Fibroblast of lung (primary cell): Measurements from ENCODE around the gene CSK. TPM values are rescaled to one million over a fixed set of nuclear protein-coding genes. Genes with fewer than 3 reads are reported as not detected.

ENCODE experiments used
- DNase-seq, 2 donors: peaks; one replicate each; pipeline versions ENCODE4 v3.0.0 to v3.0.0-alpha.2; 2010; ENCODE audit warnings: low read depth in 2 of 2
- H2AFZ ChIP-seq: 2 replicates; pipeline ENCODE4 v1.5.1; 2012; ENCODE audit warnings: low read length, control low read depth, inconsistent platforms
- H3K27ac ChIP-seq: 2 replicates; pipeline ENCODE4 v1.5.1; 2011; ENCODE audit warnings: low read length, control low read depth; ENCODE audit not compliant: insufficient read depth
- H3K27me3 ChIP-seq: 2 replicates; pipeline ENCODE4 v1.5.1; 2011; ENCODE audit warnings: mild to moderate bottlenecking, low read length; ENCODE audit not compliant: control insufficient read depth, insufficient read depth
- H3K36me3 ChIP-seq: 2 replicates; pipeline ENCODE4 v1.5.1; 2011; ENCODE audit warnings: low read length; ENCODE audit not compliant: control insufficient read depth, insufficient read depth
- H3K4me1 ChIP-seq: 2 replicates; pipeline ENCODE4 v1.5.1; 2011; ENCODE audit warnings: low read length; ENCODE audit not compliant: control insufficient read depth, insufficient read depth; ENCODE audit errors: extremely low read depth
- H3K4me2 ChIP-seq: 2 replicates; pipeline ENCODE4 v1.5.1; 2011; ENCODE audit warnings: low read length, control low read depth; ENCODE audit not compliant: insufficient read depth; ENCODE audit errors: extremely low read depth
- H3K4me3 ChIP-seq, 4 experiments: fragments of 200-600 bp in 1 of 4; sonication (generic) in 1 of 4; replicated peaks in 1 of 4; 2 replicates each; pipeline ENCODE4 v1.5.1; 2011 to 2016; ENCODE audit warnings: low read length in 4 of 4, low read depth in 3 of 4, mild to moderate bottlenecking in 3 of 4, control low read depth in 2 of 4, inconsistent platforms in 1 of 4, mixed read lengths in 1 of 4; ENCODE audit not compliant: insufficient read depth in 1 of 4; ENCODE audit errors: control extremely low read depth in 1 of 4
- H3K79me2 ChIP-seq: 2 replicates; pipeline ENCODE4 v1.5.1; 2012; ENCODE audit warnings: mild to moderate bottlenecking, low read length, inconsistent platforms; ENCODE audit not compliant: control insufficient read depth, insufficient read depth
- H3K9ac ChIP-seq: 2 replicates; pipeline ENCODE4 v1.5.1; 2011; ENCODE audit warnings: mild to moderate bottlenecking, low read length, control low read depth; ENCODE audit not compliant: insufficient read depth
- H3K9me3 ChIP-seq: 2 replicates; pipeline ENCODE4 v1.5.1; 2012; ENCODE audit warnings: low read depth, low read length; ENCODE audit not compliant: control insufficient read depth, insufficient read depth
- H4K20me1 ChIP-seq: 2 replicates; pipeline ENCODE4 v1.5.1; 2011; ENCODE audit warnings: low read length; ENCODE audit not compliant: control insufficient read depth, insufficient read depth; ENCODE audit errors: extremely low read depth
- CTCF ChIP-seq, 2 donors: IDR thresholded peaks in 1 of 2; conservative IDR thresholded peaks in 1 of 2; 1 replicate in 1 of 2; 2 replicates in 1 of 2; pipeline ENCODE4 v1.5.1; 2011 to 2012; ENCODE audit warnings: low read length in 2 of 2, control low read depth in 1 of 2, inconsistent platforms in 1 of 2, low read depth in 1 of 2, mild to moderate bottlenecking in 1 of 2
- EZH2 ChIP-seq: IDR thresholded peaks from 2 replicates; pipeline ENCODE4 v1.5.1; 2012; ENCODE audit warnings: low read length, control low read depth, mild to moderate bottlenecking; ENCODE audit errors: missing control alignments
- polyA plus RNA-seq, 2 donors: library from polyadenylated mRNA; depleted of rRNA in 1 of 2; stranded (reverse) in 1 of 2; unstranded in 1 of 2; fragments of >200 nt; gene quantifications; 2 replicates each; pipeline ENCODE4 v1.2.1, GENCODE V29; 2011 to 2012; ENCODE audit warnings: missing spikeins in 1 of 2
- total RNA-seq: library from RNA; depleted of rRNA; stranded (reverse); fragments of >200 nt; gene quantifications from 2 replicates; pipeline ENCODE4 v1.2.1, GENCODE V29; 2014

Gene CSK
- total and polyA plus RNA-seq, 2 donors (not counting 1 experiment from before 2014, with no cell fraction given): 21.5 to 22.0 TPM

DNA sequence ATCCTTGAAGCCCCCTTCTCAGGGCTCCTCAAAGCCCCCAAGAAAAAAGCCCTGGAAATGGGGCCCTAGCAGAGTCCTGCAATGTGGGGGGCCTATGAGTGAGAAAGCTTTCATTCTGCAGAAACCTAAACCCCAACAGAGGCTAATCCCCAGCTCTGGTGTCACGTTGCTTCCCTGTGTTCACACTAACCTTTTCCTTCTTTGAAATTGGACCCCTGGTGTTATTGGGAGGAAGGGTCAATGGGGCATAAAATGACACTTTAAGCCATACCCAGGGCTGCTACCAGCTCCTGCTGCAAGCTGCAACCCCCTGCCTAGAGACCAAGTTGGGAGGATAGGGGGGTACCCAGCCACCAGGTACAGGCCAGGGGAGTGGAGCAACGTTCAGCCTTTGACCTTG is 31.1 kb upstream of the CSK start:
- Histone ChIP-seq H3K9ac (no peak overlapping the region), H3K9me3 (no peaks in the 10 kb centered on the region), H3K4me1 (no peaks in the 10 kb centered on the region), H3K4me2 (no peak overlapping the region), H2AFZ (no peak overlapping the region), H3K27ac (no peak overlapping the region), H4K20me1 (no peaks in the 10 kb centered on the region), H3K27me3 (peaks cover 8% of the 10 kb centered on the region), H3K4me3 (no peak overlapping the region), H3K79me2 (no peaks in the 10 kb centered on the region), H3K36me3 (no peaks in the 10 kb centered on the region)
- TF ChIP-seq CTCF (conservative IDR thresholded peaks at IDR 0.05 in 1 of 2, IDR thresholded peaks at IDR 0.05 in 1 of 2; ENCODE audit: low read depth in 1 of 2, low read length in 2 of 2): no peak
- TF ChIP-seq EZH2: no peak
- DNase-seq: no peak

DNA sequence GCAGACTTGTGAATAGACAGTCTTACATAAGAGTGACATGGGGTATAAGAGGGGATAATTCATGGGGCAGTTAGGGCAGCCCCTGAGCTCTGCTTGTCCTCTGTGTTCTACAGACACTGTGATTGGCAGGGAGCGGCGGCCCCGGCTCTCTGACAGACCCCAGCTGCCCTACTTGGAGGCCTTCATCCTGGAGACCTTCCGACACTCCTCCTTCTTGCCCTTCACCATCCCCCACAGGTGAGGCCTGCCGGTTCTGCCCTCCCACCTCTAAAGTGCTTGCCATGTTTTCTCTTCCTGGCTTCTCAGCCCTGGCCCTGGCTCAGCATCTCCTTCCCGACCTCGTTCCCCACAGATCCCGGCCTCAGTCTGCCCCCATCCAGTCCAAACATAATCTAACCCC is 29.9 kb upstream of the CSK start:
- Histone ChIP-seq H3K4me1 (no peaks in the 10 kb centered on the region), H3K4me2 (no peak overlapping the region), H3K36me3 (no peaks in the 10 kb centered on the region), H3K79me2 (no peaks in the 10 kb centered on the region), H3K9ac (no peak overlapping the region), H3K9me3 (no peaks in the 10 kb centered on the region), H3K27ac (no peak overlapping the region), H3K4me3 (no peak overlapping the region), H2AFZ (no peak overlapping the region), H4K20me1 (no peaks in the 10 kb centered on the region), H3K27me3 (peaks cover 8% of the 10 kb centered on the region)
- TF ChIP-seq CTCF (conservative IDR thresholded peaks at IDR 0.05 in 1 of 2, IDR thresholded peaks at IDR 0.05 in 1 of 2; ENCODE audit: low read depth in 1 of 2, low read length in 2 of 2): no peak
- DNase-seq: no peak

DNA sequence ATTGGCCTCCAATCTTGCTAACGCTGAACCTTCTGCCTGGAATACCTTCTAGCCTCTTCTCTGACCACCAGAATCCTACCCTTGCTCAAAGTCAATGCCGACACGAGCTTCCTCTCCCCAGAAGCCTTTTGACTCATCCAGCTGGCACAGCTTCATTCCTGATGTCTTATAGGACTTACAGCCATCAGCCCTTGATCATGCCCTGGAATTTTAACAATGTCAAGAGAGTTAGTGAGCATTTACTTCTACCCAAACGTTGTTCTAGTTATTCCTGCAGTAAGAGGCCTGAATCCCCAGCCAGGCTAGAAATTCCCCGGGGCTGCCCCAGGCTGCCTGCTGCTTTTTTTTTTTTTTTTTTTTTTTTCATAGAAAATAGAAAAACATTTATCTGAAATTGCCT is 29.3 kb upstream of the CSK start:
- Histone ChIP-seq H3K79me2 (no peaks in the 10 kb centered on the region), H3K36me3 (no peaks in the 10 kb centered on the region), H3K27ac (no peak overlapping the region), H3K4me1 (no peaks in the 10 kb centered on the region), H3K9me3 (no peaks in the 10 kb centered on the region), H3K9ac (no peak overlapping the region), H4K20me1 (no peaks in the 10 kb centered on the region), H2AFZ (no peak overlapping the region), H3K4me2 (no peak overlapping the region), H3K27me3 (peaks cover 8% of the 10 kb centered on the region), H3K4me3 (no peak overlapping the region)
- peak in 1 of 2 donors; percentile 77 for DNase-seq
- TF ChIP-seq EZH2: no peak
- TF ChIP-seq CTCF (conservative IDR thresholded peaks at IDR 0.05 in 1 of 2, IDR thresholded peaks at IDR 0.05 in 1 of 2; ENCODE audit: low read depth in 1 of 2, low read length in 2 of 2): no peak
